Measurements from ENCODE around the gene CDH4.
"Not testable (repeated sequence)": the region's sequence is repeated elsewhere in the genome, so short reads cannot be mapped to it uniquely, and the experiment has no call there.

Gene CDH4

DNA sequence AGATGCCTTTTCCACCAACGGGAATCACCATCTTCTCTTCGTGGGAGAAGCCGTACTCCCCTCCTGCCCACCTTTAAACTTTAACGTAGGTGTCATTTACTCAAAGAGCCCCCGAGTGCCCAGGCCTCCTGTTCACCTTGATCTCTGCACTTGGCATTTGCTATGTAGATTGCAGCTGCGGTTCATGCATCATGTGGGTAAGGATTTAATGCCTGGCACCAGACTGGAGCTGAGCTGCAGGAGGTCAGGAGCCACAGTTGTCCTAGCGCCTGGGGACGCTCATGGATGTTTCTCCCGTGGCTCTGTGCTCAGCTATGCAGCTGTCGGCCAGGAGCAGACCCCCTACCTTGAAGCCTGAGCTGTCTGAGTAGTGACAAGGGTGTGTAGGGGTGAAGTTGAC, 133.7 kb downstream of the CDH4 start:
- no peak for DNase-seq (ENCODE audit: low spot score)

- DNase-seq (ENCODE audit: low spot score): no peak
Measured at GRCh38 chr20:61387204-61387953, 135.3 kb downstream of the CDH4 start.

GRCh38 chr20:61387954-61388348, 135.9 kb downstream of the CDH4 start:
- DNase-seq (ENCODE audit: low spot score): no peak

- DNase-seq (ENCODE audit: low spot score): no peak
Measured at GRCh38 chr20:61389077-61389476, 137.0 kb downstream of the CDH4 start.

GRCh38 chr20:61391185-61391584, 139.1 kb downstream of the CDH4 start:
- DNase-seq (ENCODE audit: low spot score): no peak

DNA sequence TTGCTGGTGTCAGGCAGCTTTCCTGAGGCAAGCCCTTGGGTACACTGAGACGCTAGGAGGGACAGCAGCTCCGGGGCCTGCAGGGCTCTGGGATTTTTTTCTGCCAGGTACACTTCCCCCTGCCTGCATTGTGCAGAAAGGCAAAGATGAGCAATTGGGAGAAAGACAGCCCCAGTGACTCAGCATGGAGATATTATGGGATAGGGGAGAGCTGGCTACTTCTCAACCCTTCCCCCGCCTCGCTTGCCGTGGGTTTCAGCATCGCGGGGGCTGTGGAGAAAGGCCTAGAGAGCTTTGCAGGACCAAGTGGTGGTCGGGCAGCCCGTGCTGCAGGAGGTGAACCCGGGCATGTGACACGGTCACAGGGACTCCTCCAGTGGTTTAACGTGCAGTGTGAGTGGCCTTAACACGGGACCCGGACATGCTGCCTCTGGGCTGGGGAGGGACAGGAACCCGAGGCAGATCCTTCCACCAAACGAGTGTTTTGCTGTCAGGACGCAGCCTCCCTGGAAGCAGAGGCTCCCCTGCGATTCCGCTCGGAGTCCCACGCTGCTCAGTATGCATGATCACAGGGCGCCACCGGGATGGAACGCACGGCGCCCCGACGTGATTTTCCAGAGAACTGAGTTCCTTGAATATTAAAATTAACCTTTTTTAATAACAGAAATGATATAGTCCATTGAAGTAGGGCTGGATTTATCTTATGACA, 139.9 kb downstream of the CDH4 start:
- no peak for DNase-seq (ENCODE audit: low spot score)

DNA sequence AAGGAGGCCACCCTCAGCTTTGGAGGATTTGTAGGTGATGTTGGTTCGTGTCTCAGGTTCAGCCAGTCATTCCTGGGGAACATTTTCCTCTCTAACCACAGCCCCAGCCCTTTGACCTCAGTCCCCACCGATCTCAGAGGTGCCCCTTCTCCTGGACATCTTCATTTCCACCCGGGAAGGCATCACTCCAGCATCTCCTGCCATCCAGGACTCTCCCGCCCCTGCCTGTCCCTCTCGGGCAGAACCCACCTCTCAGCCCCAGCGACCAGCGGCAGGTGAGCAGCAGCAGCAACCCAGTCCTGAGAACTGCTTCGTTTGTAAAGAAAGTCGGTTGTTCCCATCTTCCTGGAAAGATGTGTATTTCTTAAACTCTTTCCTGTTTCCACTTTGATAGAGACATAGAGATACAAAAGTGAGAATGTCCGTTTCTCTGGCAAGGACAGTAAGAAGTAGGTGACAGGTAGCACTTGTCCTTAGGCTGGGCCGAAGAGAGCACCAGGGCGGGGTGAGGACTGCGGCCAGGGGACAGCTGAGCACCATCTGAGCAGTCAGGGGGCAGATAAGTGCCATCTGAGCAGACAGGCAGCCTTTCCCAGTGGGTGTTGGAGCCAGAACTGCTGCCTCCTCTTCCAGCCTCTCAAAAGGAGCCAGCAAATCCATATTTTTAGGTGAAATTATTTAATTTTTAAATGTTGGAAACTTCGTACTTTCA, 142.2 kb downstream of the CDH4 start:
- DNase-seq (ENCODE audit: low spot score): no peak

DNA sequence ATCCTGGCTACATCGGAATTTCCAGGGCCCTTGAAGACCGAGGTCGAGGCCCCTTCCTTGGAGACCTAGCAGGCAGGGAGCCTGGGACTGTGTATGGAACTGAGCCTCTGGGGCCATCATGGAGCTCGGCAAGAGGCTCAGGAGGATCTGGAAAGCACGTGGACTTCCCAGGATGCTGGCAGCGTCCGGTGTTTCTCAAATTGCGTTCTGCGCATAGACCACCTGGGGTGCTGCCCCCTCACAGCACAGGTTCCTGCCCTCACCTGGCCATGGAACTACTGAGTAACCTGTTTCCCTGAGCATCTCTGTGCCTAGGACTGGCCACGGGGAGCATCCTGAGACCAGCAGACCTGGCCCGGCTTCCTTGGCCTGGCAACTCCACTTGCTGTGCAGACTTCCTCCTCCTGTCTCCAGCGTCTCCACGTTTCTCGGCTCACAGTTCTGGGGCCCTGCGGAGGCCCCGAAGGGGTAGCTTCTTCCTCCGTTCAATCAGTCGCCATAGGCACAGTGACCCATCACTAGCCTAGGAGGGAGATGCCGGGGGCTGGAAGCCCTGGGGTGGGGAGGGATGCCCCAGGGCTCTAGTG, 144.3 kb downstream of the CDH4 start:
- DNase-seq (ENCODE audit: low spot score): no peak

- no peak for DNase-seq (ENCODE audit: low spot score)
Measured at GRCh38 chr20:61397146-61397545, 145.1 kb downstream of the CDH4 start.

DNA sequence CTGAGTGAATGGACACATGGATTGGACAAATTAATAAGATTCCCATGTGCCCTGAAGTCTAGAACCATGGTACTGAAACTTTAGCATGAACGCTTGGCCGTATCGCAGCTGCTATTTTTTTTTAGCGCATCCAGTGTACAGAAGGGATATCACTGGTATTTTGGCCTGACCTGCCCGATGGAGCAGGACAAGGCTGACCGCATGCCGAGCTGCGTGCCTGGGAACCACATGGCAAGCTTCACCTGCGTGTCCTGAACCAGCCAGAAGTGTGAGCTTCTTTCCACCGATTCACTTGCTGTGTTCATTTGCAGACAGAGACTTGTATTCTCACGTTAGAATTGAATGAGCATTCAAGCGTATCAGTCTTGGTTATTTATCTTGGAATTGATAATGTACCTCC, 145.7 kb downstream of the CDH4 start:
- no peak for DNase-seq (ENCODE audit: low spot score)

DNA sequence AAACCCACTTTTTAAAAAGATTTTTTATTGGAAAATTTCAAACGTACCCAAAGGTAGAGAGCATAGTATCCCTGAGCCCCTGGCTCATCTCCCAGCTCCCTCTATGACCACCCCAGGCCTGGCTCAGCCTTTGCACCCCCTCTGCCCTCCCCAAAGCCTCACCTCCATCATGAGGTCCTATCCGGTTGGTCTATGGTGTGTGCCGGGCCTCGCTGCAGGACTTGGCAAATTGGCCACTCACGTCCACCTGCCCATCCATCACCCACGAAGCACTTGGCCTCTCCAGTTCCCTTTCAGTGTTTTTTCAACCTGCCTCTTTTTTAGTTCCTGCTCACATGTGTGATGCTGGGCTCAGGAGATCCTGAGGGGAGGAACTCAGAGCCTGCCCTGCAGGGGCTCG, 147.4 kb downstream of the CDH4 start:
- DNase-seq (ENCODE audit: low spot score): no peak

- DNase-seq (ENCODE audit: low spot score): no peak
Measured at GRCh38 chr20:61400499-61400898, 148.4 kb downstream of the CDH4 start.

GRCh38 chr20:61404303-61404702, 152.2 kb downstream of the CDH4 start:
- DNase-seq (ENCODE audit: low spot score): no peak

- DNase-seq (ENCODE audit: low spot score): no peak
Measured at GRCh38 chr20:61405007-61405406, 152.9 kb downstream of the CDH4 start.

- not testable (repeated sequence) for DNase-seq (ENCODE audit: low spot score)
Measured at GRCh38 chr20:61406773-61407172, 154.7 kb downstream of the CDH4 start.

DNA sequence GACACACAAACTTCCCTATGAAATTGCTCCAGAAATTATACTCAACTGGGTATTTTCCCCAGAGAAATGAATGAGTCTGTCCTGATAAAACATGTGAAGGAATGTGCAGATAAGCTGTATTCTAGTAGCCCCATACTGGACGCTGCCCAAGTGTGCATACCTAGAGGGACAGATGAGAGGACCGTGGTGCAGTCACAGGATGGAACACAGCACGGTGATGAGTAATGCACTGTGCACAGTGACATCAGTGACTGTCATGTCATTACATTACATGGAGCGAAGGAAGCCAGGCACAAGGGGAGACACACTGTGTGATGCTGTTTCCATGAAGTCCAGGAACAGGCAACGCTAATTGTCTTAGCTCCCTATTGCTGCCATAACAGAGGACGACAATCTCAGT, 155.5 kb downstream of the CDH4 start:
- DNase-seq (ENCODE audit: low spot score): no peak

GRCh38 chr20:61408951-61409740, 157.1 kb downstream of the CDH4 start:
- DNase-seq (ENCODE audit: low spot score): no peak

- no peak for DNase-seq (ENCODE audit: low spot score)
Measured at GRCh38 chr20:61411743-61412142, 159.7 kb downstream of the CDH4 start.

DNA sequence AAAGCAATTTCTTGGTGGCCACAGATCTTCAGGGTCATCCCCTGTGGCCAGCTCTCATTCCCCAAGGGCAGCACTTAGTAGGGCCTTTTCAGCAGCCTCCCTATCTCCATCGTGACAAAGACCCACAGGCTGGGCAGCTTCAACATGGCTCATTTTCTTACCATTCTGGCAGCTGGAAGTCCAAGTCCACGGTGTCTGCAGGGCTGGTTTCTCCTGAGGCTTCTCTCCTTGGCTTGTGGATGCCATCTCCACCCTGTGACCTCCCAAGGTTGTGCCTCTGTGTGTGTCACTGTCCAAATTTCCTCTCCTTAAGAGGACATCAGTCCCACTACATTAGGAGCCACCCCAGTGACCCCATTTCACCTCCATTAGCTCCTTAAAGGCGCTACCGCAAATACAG, 161.7 kb downstream of the CDH4 start:
- DNase-seq (ENCODE audit: low spot score): no peak

GRCh38 chr20:61414455-61414991, 162.5 kb downstream of the CDH4 start:
- DNase-seq (ENCODE audit: low spot score): no peak

DNA sequence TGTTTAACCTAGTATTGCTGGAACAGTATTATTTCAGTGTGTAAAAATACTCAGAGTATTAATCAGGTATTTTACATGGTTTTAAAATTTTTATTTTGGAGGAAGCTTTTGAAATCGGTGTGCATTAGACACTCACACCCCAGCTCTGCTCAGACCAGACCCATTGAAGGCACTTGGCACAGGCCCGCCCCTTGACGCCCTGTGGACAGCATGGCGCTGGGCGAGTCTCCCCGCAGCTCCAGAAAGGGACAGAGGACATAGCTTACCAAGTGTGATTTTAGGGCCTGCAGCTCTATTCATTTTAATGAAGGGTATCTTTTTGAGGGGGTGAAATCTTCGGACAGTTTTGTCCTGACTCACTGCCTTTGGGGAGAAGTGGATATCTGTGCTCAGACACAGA, 164.5 kb downstream of the CDH4 start:
- no peak for DNase-seq (ENCODE audit: low spot score)
